ENCODE results near the gene RAB23. TPM values are rescaled to one million over a fixed set of nuclear protein-coding genes. Genes with fewer than 3 reads are reported as not detected.

The RAB23 gene
- total RNA-seq, 2 experiments from 2014 or later, result 1.4 to 1.5 TPM

GRCh38 chr6:57177545-57178265 is 44.4 kb downstream of the RAB23 start:
- H3K9me3 Mint-ChIP-seq (ENCODE audit: low read depth), result no peaks in the 10 kb centered on the region
- H3K4me3 Mint-ChIP-seq, result no peak overlapping the region
- no peak for DNase-seq
- no peak overlapping the region for H3K27ac Mint-ChIP-seq
- no peaks in the 10 kb centered on the region for H3K27me3 Mint-ChIP-seq
- peaks cover 28% of the 10 kb centered on the region for H3K36me3 Mint-ChIP-seq (ENCODE audit: low read depth)
- CTCF ChIA-PET, result interaction anchor here (0.7 to 1.0 kb wide), 2 partner anchors 29 to 145 kb away, joined by 3 read pairs; no protein-coding TSS in a partner anchor
- POLR2A ChIA-PET, result interaction anchor here (0.6 kb wide), 2 partner anchors 20 to 77 kb away, joined by 4 to 8 read pairs; no protein-coding TSS in a partner anchor
- peaks cover 28% of the 10 kb centered on the region for H3K4me1 Mint-ChIP-seq
- ATAC-seq, result no peak
- intact Hi-C loops (cut with DNase I, micrococcal nuclease), result no loop called here

DNA sequence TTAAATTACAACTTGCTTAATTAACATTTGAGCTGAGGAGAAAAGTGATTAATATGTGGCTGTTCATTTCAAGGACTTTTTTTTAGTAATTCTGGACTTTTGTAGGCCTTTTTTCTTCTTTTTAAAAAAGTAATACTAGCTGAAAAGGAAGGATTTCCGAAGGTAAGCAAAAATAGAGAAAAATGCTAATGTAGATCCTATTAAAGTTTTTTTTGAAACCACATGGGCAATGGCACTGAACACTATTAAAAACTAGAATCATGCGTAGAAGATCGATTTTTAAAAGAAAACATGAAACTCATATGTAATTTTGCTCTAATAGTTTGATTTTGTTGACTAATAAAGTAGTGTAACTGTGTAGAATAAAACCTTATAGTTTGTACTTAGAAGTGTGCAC is 47.6 kb downstream of the RAB23 start:
- CTCF ChIA-PET, result no interaction called here
- DNase-seq (no peak), ATAC-seq (no peak)
- intact Hi-C loops (cut with DNase I, micrococcal nuclease), result loop anchor here in 1 of 2 experiments (5.0 kb wide), 1 partner anchor 222 kb away; no protein-coding TSS in a partner anchor
- H3K9me3 Mint-ChIP-seq (ENCODE audit: low read depth), result no peaks in the 10 kb centered on the region
- no peak overlapping the region for H3K27ac Mint-ChIP-seq
- peak overlapping the region; percentile 87 for H3K4me3 Mint-ChIP-seq
- peaks cover 4% of the 10 kb centered on the region for H3K36me3 Mint-ChIP-seq (ENCODE audit: low read depth)
- POLR2A ChIA-PET, result no interaction called here
- H3K4me1 Mint-ChIP-seq, result peaks cover 35% of the 10 kb centered on the region
- no peaks in the 10 kb centered on the region for H3K27me3 Mint-ChIP-seq

DNA sequence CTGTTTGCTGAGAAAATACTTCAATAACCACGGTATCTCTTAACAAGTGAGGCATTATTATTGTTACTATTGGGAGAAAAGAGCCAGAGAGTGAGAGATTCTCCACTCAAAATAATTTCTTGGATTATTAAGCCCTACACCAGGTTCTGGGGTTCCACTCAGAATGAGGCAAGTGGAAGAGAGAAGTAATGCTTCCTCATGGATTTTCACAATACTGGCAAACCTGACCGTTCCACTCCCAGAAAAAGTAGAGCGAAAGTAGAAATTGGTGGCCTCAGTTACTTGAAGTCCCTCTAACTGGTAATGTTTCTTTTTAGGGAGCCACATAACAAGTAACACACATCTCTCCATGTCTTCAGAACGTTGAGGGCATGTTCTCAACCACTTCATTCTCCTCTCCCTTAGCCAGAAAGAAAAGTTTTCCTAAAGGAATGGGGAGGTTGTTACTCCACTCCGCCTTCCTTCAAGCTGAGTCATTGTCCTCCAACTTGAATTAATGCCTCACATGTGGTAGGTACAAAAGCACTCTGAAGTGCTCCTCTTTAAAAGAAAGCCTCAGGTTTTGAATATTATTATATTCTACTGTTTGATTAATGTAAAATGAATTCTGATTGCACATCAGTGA is 48.1 kb downstream of the RAB23 start:
- Mint-ChIP-seq H3K27ac (peak overlapping the region; percentile 95), H3K9me3 (ENCODE audit: low read depth) (no peaks in the 10 kb centered on the region), H3K36me3 (ENCODE audit: low read depth) (peaks cover 4% of the 10 kb centered on the region), H3K27me3 (no peaks in the 10 kb centered on the region), H3K4me1 (peaks cover 35% of the 10 kb centered on the region), H3K4me3 (peak overlapping the region; percentile 87)
- CTCF ChIA-PET, result no interaction called here
- intact Hi-C loops (cut with DNase I, micrococcal nuclease), result loop anchor here (2.0 to 5.0 kb wide), 4 partner anchors 125 to 222 kb away; partner anchors contain the start of genes BEND6 (in 1 of the 2) and PRIM2 (in 1 of the 2)
- POLR2A ChIA-PET, result no interaction called here
- no peak for ATAC-seq
- no peak for DNase-seq

DNA sequence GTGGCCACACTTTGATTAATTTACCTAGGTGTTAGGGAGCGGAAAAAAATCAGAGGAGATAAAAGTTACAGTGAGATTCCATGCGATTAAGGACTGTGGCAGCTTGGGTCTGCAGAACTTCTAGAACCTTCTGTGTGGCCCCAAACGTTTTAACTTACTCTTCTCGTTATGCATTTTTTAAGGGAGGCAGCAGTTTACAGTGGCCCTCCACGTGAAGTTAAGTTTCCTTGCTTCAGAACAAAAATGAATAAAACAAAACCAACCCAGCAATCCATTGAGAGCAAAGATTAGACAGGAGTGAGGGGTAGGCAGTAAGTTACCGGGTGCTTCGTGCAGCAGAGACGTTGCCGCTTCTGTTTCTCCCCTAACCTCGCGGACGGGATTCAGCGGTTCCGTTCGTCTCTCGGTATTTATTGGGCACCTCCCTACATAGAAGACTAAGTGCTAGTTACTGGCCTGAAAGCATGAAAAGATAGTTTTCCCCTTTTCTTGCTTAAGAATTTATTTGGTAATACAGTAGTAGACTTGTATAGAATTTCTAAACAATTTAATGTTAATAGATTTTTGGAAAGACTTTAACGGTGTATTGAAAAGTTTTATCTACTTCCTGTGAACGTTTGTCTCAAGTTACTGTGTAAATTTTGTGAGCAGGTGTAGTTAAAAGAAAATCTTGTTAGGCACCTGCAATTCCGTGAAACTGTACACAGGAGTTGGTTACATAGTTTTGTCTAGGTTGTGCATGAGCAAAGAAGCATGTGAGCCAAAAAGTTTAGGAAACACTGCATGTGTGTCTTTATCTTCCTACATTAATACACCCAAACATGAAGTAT is 48.8 kb downstream of the RAB23 start:
- ChIA-PET POLR2A (interaction anchor here (1.2 to 1.9 kb wide), 3 partner anchors 48 to 84 kb away, joined by 3 to 5 read pairs (median 5); partner anchors contain the start of genes RAB23 and ZNF451), CTCF (interaction anchor here (3.6 kb wide), 1 partner anchor 143 kb away, joined by 17 read pairs; the partner anchor contains the start of gene PRIM2)
- ATAC-seq (peak; percentile 11), DNase-seq (peak; percentile 53)
- H3K4me3 Mint-ChIP-seq, result peak overlapping the region; percentile 87
- H3K27me3 Mint-ChIP-seq, result no peaks in the 10 kb centered on the region
- H3K9me3 Mint-ChIP-seq (ENCODE audit: low read depth), result no peaks in the 10 kb centered on the region
- peaks cover 5% of the 10 kb centered on the region for H3K36me3 Mint-ChIP-seq (ENCODE audit: low read depth)
- H3K4me1 Mint-ChIP-seq, result peaks cover 35% of the 10 kb centered on the region
- peak overlapping the region; percentile 95 for H3K27ac Mint-ChIP-seq
- intact Hi-C loops (cut with DNase I, micrococcal nuclease), result loop anchor here (2.0 to 5.0 kb wide), 4 partner anchors 124 to 221 kb away; partner anchors contain the start of genes BEND6 (in 1 of the 2) and PRIM2 (in 1 of the 2)

GRCh38 chr6:57172136-57173055 is 49.7 kb downstream of the RAB23 start, which contains the start of gene BAG2:
Gene BAG2 (plus strand): TSS chr6:57172326. CDS start chr6:57172698, 372 bp downstream.
- CTCF ChIA-PET, result interaction anchor here (0.6 to 3.6 kb wide), 5 partner anchors 93 to 576 kb away, joined by 3 to 17 read pairs (median 3); partner anchors contain the start of gene PRIM2
- H3K27me3 Mint-ChIP-seq, result no peaks in the 10 kb centered on the region
- ATAC-seq (peak; percentile 89), DNase-seq (peak; percentile 94)
- peaks cover 8% of the 10 kb centered on the region for H3K36me3 Mint-ChIP-seq (ENCODE audit: low read depth)
- POLR2A ChIA-PET, result interaction anchor here (0.5 to 1.9 kb wide), 6 partner anchors 13 to 93 kb away, joined by 3 to 5 read pairs (median 3); partner anchors contain the start of genes RAB23 and ZNF451
- peak within 1 kb of the TSS; percentile 96 for H3K27ac Mint-ChIP-seq
- intact Hi-C loops (cut with DNase I, micrococcal nuclease), result loop anchor here (1.0 to 5.0 kb wide), 10 partner anchors 50 to 220 kb away; partner anchors contain the start of genes PRIM2 (in 2 of the 2), RAB23 (in 2 of the 2), BEND6 (in 1 of the 2) and KIAA1586 (in 1 of the 2)
- H3K4me3 Mint-ChIP-seq, result peak within 1 kb of the TSS; percentile 87
- H3K9me3 Mint-ChIP-seq (ENCODE audit: low read depth), result no peaks in the 10 kb centered on the region
- peaks cover 35% of the 10 kb centered on the region for H3K4me1 Mint-ChIP-seq

DNA sequence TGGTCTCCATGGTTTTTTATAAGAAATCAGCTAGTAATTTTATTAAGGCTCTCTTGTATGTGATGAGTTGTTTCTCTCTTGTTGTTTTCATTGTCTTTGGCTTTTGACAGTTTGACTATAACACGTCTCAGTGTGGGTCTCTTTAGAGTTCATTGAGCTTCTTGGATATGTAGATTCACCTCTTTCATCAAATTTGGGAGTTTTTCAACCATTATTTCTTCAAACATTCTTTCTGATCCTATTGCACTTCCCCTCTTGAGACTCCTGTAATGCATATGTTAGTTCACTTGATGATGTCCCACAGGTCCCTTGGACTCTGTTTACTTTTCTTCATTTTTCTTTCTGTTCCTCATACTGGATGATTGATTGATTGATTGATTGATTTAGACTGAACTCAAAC is 57.0 kb downstream of the RAB23 start:
- Mint-ChIP-seq H3K27ac (no peak overlapping the region), H3K4me1 (no peaks in the 10 kb centered on the region), H3K36me3 (ENCODE audit: low read depth) (peaks cover 42% of the 10 kb centered on the region), H3K9me3 (ENCODE audit: low read depth) (peaks cover 17% of the 10 kb centered on the region), H3K4me3 (no peak overlapping the region), H3K27me3 (no peaks in the 10 kb centered on the region)
- CTCF ChIA-PET, result no interaction called here
- ATAC-seq (no peak), DNase-seq (no peak)
- POLR2A ChIA-PET, result no interaction called here
- intact Hi-C loops (cut with DNase I, micrococcal nuclease), result no loop called here

GRCh38 chr6:57163956-57164355 is 58.2 kb downstream of the RAB23 start:
- H3K9me3 Mint-ChIP-seq (ENCODE audit: low read depth), result peaks cover 17% of the 10 kb centered on the region
- no peaks in the 10 kb centered on the region for H3K27me3 Mint-ChIP-seq
- no peak overlapping the region for H3K27ac Mint-ChIP-seq
- no peaks in the 10 kb centered on the region for H3K4me1 Mint-ChIP-seq
- CTCF ChIA-PET, result no interaction called here
- peaks cover 43% of the 10 kb centered on the region for H3K36me3 Mint-ChIP-seq (ENCODE audit: low read depth)
- no peak for ATAC-seq
- DNase-seq, result no peak
- POLR2A ChIA-PET, result no interaction called here
- intact Hi-C loops (cut with DNase I, micrococcal nuclease), result no loop called here
- no peak overlapping the region for H3K4me3 Mint-ChIP-seq

DNA sequence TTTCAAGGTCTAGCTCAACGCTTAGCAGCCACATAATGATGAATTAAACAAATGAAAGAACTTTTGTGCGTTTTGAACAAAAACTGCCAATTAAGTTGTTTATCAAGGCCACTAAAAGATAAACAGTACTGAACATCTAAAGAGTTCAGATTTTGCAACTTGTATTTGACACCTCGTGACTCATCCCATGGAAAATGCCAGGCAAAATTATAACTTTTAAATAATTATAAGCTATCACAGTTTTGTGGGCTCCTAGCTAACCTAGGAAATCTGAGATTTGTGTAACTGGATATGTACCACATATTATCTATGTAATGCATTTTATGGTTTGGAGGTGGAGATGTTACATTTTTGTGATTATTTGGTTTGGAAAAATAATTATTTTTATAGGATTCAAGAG is 59.6 kb downstream of the RAB23 start:
- ChIA-PET POLR2A (no interaction called here), CTCF (interaction anchor here (0.6 to 1.1 kb wide), 2 partner anchors 9 to 20 kb away, joined by 3 read pairs; no protein-coding TSS in a partner anchor)
- Mint-ChIP-seq H3K4me1 (peaks cover 6% of the 10 kb centered on the region), H3K4me3 (no peak overlapping the region), H3K27ac (no peak overlapping the region), H3K27me3 (no peaks in the 10 kb centered on the region), H3K36me3 (ENCODE audit: low read depth) (peaks cover 43% of the 10 kb centered on the region), H3K9me3 (ENCODE audit: low read depth) (peaks cover 17% of the 10 kb centered on the region)
- intact Hi-C loops (cut with DNase I, micrococcal nuclease), result no loop called here
- DNase-seq (no peak), ATAC-seq (no peak)

DNA sequence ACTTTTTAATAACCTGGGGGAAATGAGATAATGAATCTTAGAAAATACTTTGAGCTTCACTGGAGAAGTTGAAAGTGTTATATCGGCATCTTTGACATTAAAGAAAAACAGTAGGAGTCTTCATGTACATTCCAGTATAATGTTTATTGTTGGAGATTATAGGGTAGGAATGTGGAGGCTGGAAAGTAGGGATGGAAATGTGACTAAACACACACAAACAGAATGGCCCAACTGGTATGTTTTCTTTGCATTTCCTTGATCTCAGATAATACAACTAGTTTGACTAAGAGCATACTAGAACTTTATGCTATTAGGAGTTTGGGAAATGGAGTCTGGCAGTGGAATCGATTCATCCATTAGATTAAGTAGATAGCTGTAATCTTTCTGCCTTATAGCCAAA is 60.1 kb downstream of the RAB23 start:
- Mint-ChIP-seq H3K9me3 (ENCODE audit: low read depth) (peaks cover 17% of the 10 kb centered on the region), H3K27ac (no peak overlapping the region), H3K4me3 (no peak overlapping the region), H3K4me1 (peaks cover 6% of the 10 kb centered on the region), H3K27me3 (no peaks in the 10 kb centered on the region), H3K36me3 (ENCODE audit: low read depth) (peaks cover 38% of the 10 kb centered on the region)
- ChIA-PET POLR2A (no interaction called here), CTCF (interaction anchor here (0.6 kb wide), 1 partner anchor 20 kb away, joined by 3 read pairs; no protein-coding TSS in a partner anchor)
- no peak for ATAC-seq
- intact Hi-C loops (cut with DNase I, micrococcal nuclease), result no loop called here
- no peak for DNase-seq

- ChIA-PET CTCF (interaction anchor here (0.6 kb wide), 1 partner anchor 89 kb away, joined by 3 read pairs; no protein-coding TSS in a partner anchor), POLR2A (no interaction called here)
- H3K27ac Mint-ChIP-seq, result no peak overlapping the region
- H3K27me3 Mint-ChIP-seq, result no peaks in the 10 kb centered on the region
- H3K36me3 Mint-ChIP-seq (ENCODE audit: low read depth), result peaks cover 23% of the 10 kb centered on the region
- DNase-seq (no peak), ATAC-seq (peak; percentile 39)
- intact Hi-C loops (cut with DNase I, micrococcal nuclease), result no loop called here
- H3K4me3 Mint-ChIP-seq, result no peak overlapping the region
- peaks cover 6% of the 10 kb centered on the region for H3K9me3 Mint-ChIP-seq (ENCODE audit: low read depth)
- peaks cover 6% of the 10 kb centered on the region for H3K4me1 Mint-ChIP-seq
These were observed 63.0 kb downstream of the RAB23 start for GRCh38 chr6:57159127-57159526.

Data from activated CD4-positive, alpha-beta T cell treated with anti-CD3 and anti-CD28 coated beads for 36 hours (primary cell).